PC-9 (cell line): ENCODE results near the gene TMEM165. TPM values are rescaled to one million over a fixed set of nuclear protein-coding genes. Genes with fewer than 3 reads are reported as not detected.
A peak's percentile ranks its signal among the peaks of the same experiment; 100 is the strongest.

Experiments
- Bru-seq: library from RNA; stranded (reverse); fragments of 400-500 nt; gene quantifications from one replicate; lab custom pipeline; 2021; lab: Mats Ljungman, UMichigan
- BruChase-seq, 2 experiments: library from RNA; stranded (reverse); fragments of 400-500 nt; gene quantifications; one replicate each; lab custom pipeline; 2021; lab: Mats Ljungman, UMichigan
- BruUV-seq: library from RNA; stranded (reverse); fragments of 400-500 nt; replicated peaks from 2 replicates; lab custom pipeline; 2021; lab: Mats Ljungman, UMichigan
- CTCF ChIA-PET: fragments of 300-600 bp; sonication (Branson Sonifier 250); formaldehyde crosslinking; loops from one replicate; lab custom pipeline; 2022; ENCODE audit warnings: antibody characterized with exemption; lab: Charles Lee
- POLR2A ChIA-PET: fragments of 300-600 bp; sonication (Branson Sonifier 250); formaldehyde crosslinking; loops from one replicate; lab custom pipeline; 2022; ENCODE audit warnings: antibody characterized with exemption; ENCODE audit not compliant: unreplicated experiment; lab: Charles Lee
- DNase-seq, 2 experiments: peaks; one replicate each; pipeline versions ENCODE4 v3.0.0 to v3.0.0-alpha.2; 2015 to 2022; ENCODE audit warnings: mixed read lengths in 1 of 2
- H2AFZ ChIP-seq: fragments of 200-600 bp; sonication (generic); 2 replicates; pipeline ENCODE4 v1.8.1; 2017; ENCODE audit warnings: antibody characterized with exemption
- H3F3A ChIP-seq: fragments of 200-600 bp; sonication (generic); 2 replicates; pipeline ENCODE4 v1.8.1; 2017; ENCODE audit warnings: antibody characterized with exemption, mild to moderate bottlenecking, low read depth; ENCODE audit not compliant: insufficient read depth
- H3K27ac ChIP-seq: fragments of 200-600 bp; sonication (generic); 2 replicates; pipeline ENCODE4 v1.6.1; 2016; ENCODE audit warnings: mixed run types
- H3K27me3 ChIP-seq: fragments of 200-600 bp; sonication (generic); 2 replicates; pipeline ENCODE4 v1.6.1; 2016; ENCODE audit warnings: low read depth, mixed run types; ENCODE audit not compliant: insufficient read depth
- H3K36me3 ChIP-seq: fragments of 200-600 bp; sonication (generic); 2 replicates; pipeline ENCODE4 v1.6.1; 2016; ENCODE audit warnings: low read depth, mixed run types
- H3K4me1 ChIP-seq: fragments of 200-600 bp; sonication (generic); replicated peaks from 2 replicates; pipeline ENCODE4 v1.6.1; 2016; ENCODE audit warnings: mixed run types; ENCODE audit not compliant: insufficient read depth
- H3K4me2 ChIP-seq: fragments of 200-600 bp; sonication (generic); 2 replicates; pipeline ENCODE4 v1.6.1; 2017; ENCODE audit warnings: mixed run types
- H3K4me3 ChIP-seq: fragments of 200-600 bp; sonication (generic); 2 replicates; pipeline ENCODE4 v1.6.1; 2016; ENCODE audit warnings: mixed run types
- H3K79me2 ChIP-seq: fragments of 200-600 bp; sonication (generic); 2 replicates; pipeline ENCODE4 v1.6.1; 2017; ENCODE audit warnings: low read depth, mixed run types
- H3K9me2 ChIP-seq: fragments of 200-600 bp; sonication (generic); 2 replicates; pipeline ENCODE4 v1.8.1; 2017; ENCODE audit warnings: mild to moderate bottlenecking; ENCODE audit not compliant: insufficient read depth
- H3K9me3 ChIP-seq: fragments of 200-600 bp; sonication (generic); 2 replicates; pipeline ENCODE4 v1.8.1; 2016; ENCODE audit warnings: low read depth; ENCODE audit not compliant: insufficient read depth
- H4K20me1 ChIP-seq: fragments of 200-600 bp; sonication (generic); 2 replicates; pipeline ENCODE4 v1.8.1; 2017; ENCODE audit not compliant: insufficient read depth
- CTCF ChIP-seq: fragments of 200-600 bp; sonication (generic); conservative IDR thresholded peaks from 2 replicates; pipeline ENCODE4 v1.6.1; 2017; ENCODE audit warnings: mixed run types, antibody characterized with exemption, mild to moderate bottlenecking, moderate library complexity
- EZH2 ChIP-seq: fragments of 200-600 bp; sonication (generic); IDR thresholded peaks from 2 replicates; pipeline ENCODE4 v1.8.0; 2017; ENCODE audit warnings: antibody characterized with exemption, low read depth
- intact Hi-C: fragments of 100-400 bp; cut with micrococcal nuclease; formaldehyde crosslinking; loops from one replicate; pipeline ENCODE4 v1.10.0; 2022; ENCODE audit not compliant: unreplicated experiment
- long read RNA-seq: library from polyadenylated mRNA; stranded (forward); transcript quantifications from one replicate; pipeline ENCODE4 v2.0.0, GENCODE V29; 2022
- total RNA-seq: library from RNA; stranded (reverse); gene quantifications from 2 replicates; pipeline ENCODE4 v1.2.3, GENCODE V29; 2021

Gene TMEM165
- total RNA-seq = 61.4 and 61.8 TPM in 2 replicates
- percentile 91 among the genes with signal in this experiment for Bru-seq, nascent RNA
- BruChase-seq, experiment 1, labeled RNA remaining after a 2-hour chase = percentile 98 among the genes with signal in this experiment
- BruChase-seq, experiment 2, labeled RNA remaining after a 6-hour chase = percentile 85 among the genes with signal in this experiment
- long read RNA-seq, transcript TMEM165-201 (6 exons, 1,928 nt) = major isoform, 94 of 113 reads
- long read RNA-seq, partial matches to known transcripts = 5 of 113 reads
- long read RNA-seq, other reads (novel, unspliced or antisense) = 13 of 113 reads

- POLR2A ChIA-PET = interaction anchor here (0.6 to 1.0 kb wide), 3 partner anchors 10 to 212 kb away, joined by 3 to 9 read pairs (median 6); no protein-coding TSS in a partner anchor
- DNase-seq = peak; percentile 67 to 89
- peaks cover 43% of the 10 kb centered on the region for H3K79me2 ChIP-seq
Observed at GRCh38 chr4:55395529-55396307, at the start of gene TMEM165. TMEM165 (plus strand) TSS chr4:55395957; CDS start chr4:55396190, 233 bp downstream.

GRCh38 chr4:55345980-55346850 is 49.5 kb upstream of the TMEM165 start, which contains the start of gene SRD5A3:
SRD5A3 (plus strand) TSS chr4:55346242; CDS start chr4:55346337, 95 bp downstream.
- Histone ChIP-seq H3K27me3 (no peaks in the 10 kb centered on the region), H3K36me3 (no peaks in the 10 kb centered on the region), H3K79me2 (no peaks in the 10 kb centered on the region; the same call in 1 of the 2 replicates), H3K27ac (peak within 1 kb of the TSS; percentile 58), H3K9me3 (no peaks in the 10 kb centered on the region), H3K9me2 (no peaks in the 10 kb centered on the region), H3K4me2 (peak within 1 kb of the TSS; percentile 78), H4K20me1 (no peaks in the 10 kb centered on the region), H3K4me1 (peaks cover 27% of the 10 kb centered on the region), H3F3A (no peaks in the 10 kb centered on the region), H3K4me3 (peak within 1 kb of the TSS; percentile 64), H2AFZ (peak within 1 kb of the TSS; percentile 87)
- POLR2A ChIA-PET = interaction anchor here (0.6 to 0.7 kb wide), 2 partner anchors 357 to 667 kb away, joined by 4 to 32 read pairs; no protein-coding TSS in a partner anchor
- CTCF ChIA-PET = interaction anchor here (0.5 to 1.5 kb wide), 7 partner anchors 49 to 1618 kb away, joined by 3 to 6 read pairs (median 5); partner anchors contain the start of gene TMEM165
- BruUV-seq = no TSS peak
- peak; percentile 76 for TF ChIP-seq CTCF
- TF ChIP-seq EZH2 = no peak
- DNase-seq = peak; percentile 52 to 86
- intact Hi-C loops = loop anchor here (1.0 to 10.0 kb wide), 3 partner anchors 52 to 199 kb away; partner anchors contain the start of gene CLOCK

More at GRCh38 chr4:55395529-55396307, at the start of gene TMEM165:
- Histone ChIP-seq H3K9me2 (no peaks in the 10 kb centered on the region), H3K4me3 (peak within 1 kb of the TSS; percentile 67), H2AFZ (peak within 1 kb of the TSS; percentile 76), H3K4me1 (peaks cover 47% of the 10 kb centered on the region), H3F3A (peaks cover 23% of the 10 kb centered on the region; the same call in 1 of the 2 replicates), H3K9me3 (no peaks in the 10 kb centered on the region), H3K27me3 (no peaks in the 10 kb centered on the region), H3K36me3 (no peaks in the 10 kb centered on the region), H3K27ac (peak within 1 kb of the TSS; percentile 66), H3K4me2 (peak within 1 kb of the TSS; percentile 95), H4K20me1 (peaks cover 25% of the 10 kb centered on the region)
- no peak for TF ChIP-seq EZH2
- no peak for TF ChIP-seq CTCF
- intact Hi-C loops = loop anchor here (5.0 kb wide), 2 partner anchors 33 to 383 kb away; no protein-coding TSS in a partner anchor
- BruUV-seq = no TSS peak
- CTCF ChIA-PET = interaction anchor here (0.6 to 1.0 kb wide), 3 partner anchors 11 to 829 kb away, joined by 3 to 5 read pairs (median 4); partner anchors contain the start of gene SRD5A3
